Cardiac muscle cell (in vitro differentiated cells and primary cell): Measurements from ENCODE around the gene BECN2. TPM values are rescaled to one million over a fixed set of nuclear protein-coding genes. Genes with fewer than 3 reads are reported as not detected.

Experiments
- DNase-seq, 2 donors: peaks; one replicate each; pipeline versions ENCODE4 v3.0.0 to v3.0.0-alpha.2; 2010 to 2017; ENCODE audit warnings: low read depth in 1 of 2, low spot score in 1 of 2
- H3K27ac ChIP-seq: fragments of 200-600 bp; sonication (generic); 2 replicates; pipeline ENCODE4 v1.5.1; 2016
- H3K27me3 ChIP-seq: fragments of 200-600 bp; sonication (generic); 2 replicates; pipeline ENCODE4 v1.6.0; 2016; ENCODE audit warnings: control low read depth
- H3K36me3 ChIP-seq: fragments of 200-600 bp; sonication (generic); 2 replicates; pipeline ENCODE4 v1.5.1; 2016; ENCODE audit warnings: control low read depth
- H3K4me1 ChIP-seq: fragments of 200-600 bp; sonication (generic); 2 replicates; pipeline ENCODE4 v1.8.1; 2017; ENCODE audit warnings: low read depth, mild to moderate bottlenecking, mixed run types
- H3K4me3 ChIP-seq: fragments of 200-600 bp; sonication (generic); 2 replicates; pipeline ENCODE4 v1.5.1; 2016; ENCODE audit warnings: mild to moderate bottlenecking
- H3K9me3 ChIP-seq: fragments of 200-600 bp; sonication (generic); 2 replicates; pipeline ENCODE4 v1.5.1; 2017; ENCODE audit warnings: low read depth, mild to moderate bottlenecking, control low read depth
- CTCF ChIP-seq: IDR thresholded peaks from 2 replicates; pipeline ENCODE4 v1.5.1; 2012; ENCODE audit warnings: low read depth, mild to moderate bottlenecking, low read length
- polyA plus RNA-seq: library from polyadenylated mRNA; unstranded; fragments of >200 nt; fragmentation: Nextera tagmentation; extraction: Ambion mirVana; gene quantifications from 2 replicates; pipeline ENCODE4 v1.2.1, GENCODE V29; 2016
- total RNA-seq: library from RNA; depleted of rRNA; stranded (reverse); fragments of >200 nt; gene quantifications from 2 replicates; pipeline ENCODE4 v1.2.3, GENCODE V29; 2016

The BECN2 gene
- total and polyA plus RNA-seq, 2 experiments from 2014 or later, result not detected

- H3K27ac ChIP-seq, result no peak overlapping the region
- TF ChIP-seq CTCF, result no peak
- H3K4me1 ChIP-seq, result no peaks in the 10 kb centered on the region
- H3K9me3 ChIP-seq, result no peaks in the 10 kb centered on the region
- no peaks in the 10 kb centered on the region for H3K36me3 ChIP-seq
- no peaks in the 10 kb centered on the region for H3K27me3 ChIP-seq
- DNase-seq, result no peak
- no peak overlapping the region for H3K4me3 ChIP-seq
Measured at GRCh38 chr1:241926141-241926540, 31.4 kb upstream of the BECN2 start.

GRCh38 chr1:241927321-241927720 is 30.2 kb upstream of the BECN2 start:
- no peak overlapping the region for H3K27ac ChIP-seq
- no peak overlapping the region for H3K4me3 ChIP-seq
- H3K9me3 ChIP-seq, result no peaks in the 10 kb centered on the region
- DNase-seq, result no peak
- H3K27me3 ChIP-seq, result no peaks in the 10 kb centered on the region
- H3K4me1 ChIP-seq, result no peaks in the 10 kb centered on the region
- no peaks in the 10 kb centered on the region for H3K36me3 ChIP-seq
- no peak for TF ChIP-seq CTCF

DNA sequence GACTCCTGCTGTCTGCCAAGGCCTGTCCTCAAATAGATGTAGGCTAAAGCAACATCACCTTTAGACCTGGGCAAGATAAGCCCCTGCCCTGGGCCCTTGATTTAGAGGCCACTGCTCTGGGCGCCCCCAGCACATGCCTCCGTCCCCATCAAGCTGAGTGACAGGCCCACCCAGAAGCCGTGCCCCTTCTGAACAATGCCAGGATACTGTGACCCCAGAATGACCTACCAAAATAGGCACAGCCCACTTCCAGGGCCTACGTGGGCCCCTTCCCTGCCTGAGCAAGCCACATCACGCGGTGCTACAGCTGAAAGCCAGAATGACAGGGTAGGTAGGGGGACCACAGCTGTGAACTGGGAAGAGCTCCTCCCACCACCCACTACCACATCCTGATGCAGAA is 24.7 kb upstream of the BECN2 start:
- H3K36me3 ChIP-seq, result no peaks in the 10 kb centered on the region
- H3K27ac ChIP-seq, result no peak overlapping the region
- H3K4me3 ChIP-seq, result no peak overlapping the region
- H3K9me3 ChIP-seq, result no peaks in the 10 kb centered on the region
- TF ChIP-seq CTCF, result no peak
- DNase-seq, result peak in 1 of 2 donors; percentile 5
- no peaks in the 10 kb centered on the region for H3K27me3 ChIP-seq
- H3K4me1 ChIP-seq, result peaks cover 5% of the 10 kb centered on the region

- H3K27ac ChIP-seq, result no peak overlapping the region
- no peaks in the 10 kb centered on the region for H3K36me3 ChIP-seq
- no peak overlapping the region for H3K4me3 ChIP-seq
- H3K4me1 ChIP-seq, result peaks cover 5% of the 10 kb centered on the region
- DNase-seq, result peak; percentile 1 to 2
- no peaks in the 10 kb centered on the region for H3K9me3 ChIP-seq
- no peak for TF ChIP-seq CTCF
- H3K27me3 ChIP-seq, result no peaks in the 10 kb centered on the region
Measured at GRCh38 chr1:241934201-241934848, 23.2 kb upstream of the BECN2 start.

DNA sequence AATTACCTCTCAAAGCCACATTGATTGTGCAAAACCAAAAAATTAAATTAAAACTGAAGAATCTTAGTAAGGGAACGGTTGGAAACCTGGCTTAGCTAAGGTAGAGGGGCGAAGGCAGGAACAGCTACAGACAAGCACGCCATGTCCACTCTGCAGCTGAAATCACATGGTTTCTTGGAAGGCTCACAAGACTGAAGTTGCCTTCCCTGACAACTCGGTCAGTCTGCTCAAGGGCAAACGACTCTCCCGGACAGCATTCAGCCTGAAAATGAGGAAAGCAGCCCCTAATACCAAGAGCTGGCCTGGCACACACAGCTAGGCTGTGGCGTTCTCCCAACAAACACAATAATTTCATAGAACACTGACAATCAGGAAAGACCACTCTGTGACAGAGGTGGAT is 22.7 kb upstream of the BECN2 start:
- Histone ChIP-seq H3K9me3 (no peaks in the 10 kb centered on the region), H3K27me3 (no peaks in the 10 kb centered on the region), H3K4me3 (no peak overlapping the region), H3K4me1 (peaks cover 5% of the 10 kb centered on the region), H3K27ac (no peak overlapping the region), H3K36me3 (no peaks in the 10 kb centered on the region)
- TF ChIP-seq CTCF, result no peak
- no peak for DNase-seq

DNA sequence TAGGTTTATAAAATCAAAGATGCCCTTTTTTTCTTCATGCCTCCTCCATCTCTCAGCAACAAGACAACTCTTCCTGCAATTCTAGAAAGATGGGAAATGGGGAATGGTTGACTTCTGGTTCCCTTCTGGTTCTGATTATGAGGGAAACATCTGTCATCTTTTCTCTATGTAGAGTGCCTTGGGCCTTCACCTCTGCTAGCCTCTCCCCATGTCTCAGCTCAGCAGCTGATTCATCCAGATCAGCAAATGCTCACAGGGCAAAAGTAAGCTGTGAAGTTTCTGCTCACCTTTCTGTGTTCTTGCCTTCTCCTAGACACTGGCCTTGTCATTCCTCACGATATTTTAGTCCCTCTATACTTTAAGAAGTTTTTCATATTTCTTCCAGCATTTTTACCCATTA is 17.8 kb upstream of the BECN2 start:
- no peaks in the 10 kb centered on the region for H3K27me3 ChIP-seq
- H3K27ac ChIP-seq, result no peak overlapping the region
- H3K9me3 ChIP-seq, result no peaks in the 10 kb centered on the region
- DNase-seq, result no peak
- no peak for TF ChIP-seq CTCF
- H3K4me3 ChIP-seq, result no peak overlapping the region
- no peaks in the 10 kb centered on the region for H3K4me1 ChIP-seq
- H3K36me3 ChIP-seq, result no peaks in the 10 kb centered on the region
